Measurements from ENCODE around the gene RPL37A.

DNA sequence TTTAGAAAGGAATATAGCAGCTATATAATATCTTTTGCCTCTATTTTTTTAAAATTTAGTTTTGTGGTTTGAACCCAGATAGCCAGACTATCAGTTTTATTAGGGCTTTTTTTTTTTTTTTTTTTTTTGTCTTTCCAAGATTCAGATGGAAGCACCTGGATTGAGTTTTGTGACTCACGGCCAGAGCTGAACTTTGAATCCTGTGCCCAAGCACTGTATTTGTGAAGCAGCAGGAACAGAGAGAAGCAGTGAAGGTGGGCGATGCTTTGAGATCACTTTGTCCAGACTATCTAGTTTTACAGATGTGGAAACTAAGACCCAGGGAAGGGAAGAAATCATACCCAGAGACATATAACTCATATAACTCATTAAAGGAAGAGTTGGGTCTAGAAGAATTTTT lies 33.9 kb downstream of the RPL37A start:
- no peak for TF ChIP-seq ZNF274 (IDR thresholded peaks at IDR 0.05; ENCODE audit: low read depth, low read length)
- TF ChIP-seq YY1 (IDR thresholded peaks at IDR 0.05; ENCODE audit: insufficient read depth, insufficient read length), result no peak
- TF ChIP-seq SUZ12 (IDR thresholded peaks at IDR 0.05; ENCODE audit: extremely low read depth, insufficient read depth, insufficient read length), result no peak
